H9 (cell line): Measurements from ENCODE around the gene PARP16. TPM values are rescaled to one million over a fixed set of nuclear protein-coding genes. Genes with fewer than 3 reads are reported as not detected.
A peak's percentile ranks its signal among the peaks of the same experiment; 100 is the strongest.

ENCODE experiments used
- DNase-seq: peaks from one replicate; pipeline ENCODE4 v3.0.0-alpha.2; 2017
- H2AFZ ChIP-seq: one replicate; pipeline ENCODE4 v1.6.1; 2013; ENCODE audit warnings: mild to moderate bottlenecking, low read length, control low read depth, moderate library complexity
- H2AK5ac ChIP-seq: 2 replicates; pipeline ENCODE4 v1.6.1; 2013; ENCODE audit warnings: low read length, control low read depth, mixed read lengths; ENCODE audit not compliant: insufficient read length
- H2BK120ac ChIP-seq: one replicate; pipeline ENCODE4 v1.6.1; 2013; ENCODE audit warnings: low read depth, mild to moderate bottlenecking, low read length, control low read depth, inconsistent platforms; ENCODE audit not compliant: poor library complexity, severe bottlenecking
- H2BK12ac ChIP-seq: 2 replicates; pipeline ENCODE4 v1.6.1; 2013; ENCODE audit warnings: low read length, control low read depth, mixed read lengths, low read depth; ENCODE audit not compliant: insufficient read length
- H2BK15ac ChIP-seq: 2 replicates; pipeline ENCODE4 v1.6.1; 2013; ENCODE audit warnings: low read depth, low read length, control low read depth
- H2BK20ac ChIP-seq: one replicate; pipeline ENCODE4 v1.6.1; 2013; ENCODE audit warnings: low read depth, mild to moderate bottlenecking, low read length, control low read depth, inconsistent platforms; ENCODE audit not compliant: poor library complexity, severe bottlenecking
- H2BK5ac ChIP-seq: 2 replicates; pipeline ENCODE4 v1.6.1; 2013; ENCODE audit warnings: low read length, control low read depth, mixed read lengths; ENCODE audit not compliant: insufficient read length
- H3K14ac ChIP-seq: 2 replicates; pipeline ENCODE4 v1.6.1; 2013; ENCODE audit warnings: low read length, control low read depth; ENCODE audit not compliant: insufficient read depth
- H3K18ac ChIP-seq: 2 replicates; pipeline ENCODE4 v1.6.1; 2013; ENCODE audit warnings: low read depth, mild to moderate bottlenecking, mixed read lengths, low read length, control low read depth; ENCODE audit not compliant: insufficient read length
- H3K23ac ChIP-seq: 2 replicates; pipeline ENCODE4 v1.6.1; 2013; ENCODE audit warnings: low read length, control low read depth, mixed read lengths, low read depth; ENCODE audit not compliant: insufficient read length
- H3K23me2 ChIP-seq: 2 replicates; pipeline ENCODE4 v1.6.1; 2013; ENCODE audit warnings: low read depth, mild to moderate bottlenecking, mixed read lengths, low read length, control low read depth; ENCODE audit not compliant: insufficient read length, poor library complexity, severe bottlenecking
- H3K27ac ChIP-seq: 2 replicates; pipeline ENCODE4 v1.5.1; 2013; ENCODE audit warnings: low read length, control low read depth, mixed read lengths, low read depth; ENCODE audit not compliant: insufficient read length
- H3K27me3 ChIP-seq: 2 replicates; pipeline ENCODE4 v1.6.1; 2013; ENCODE audit warnings: low read length, control low read depth, inconsistent platforms; ENCODE audit not compliant: insufficient read depth
- H3K4ac ChIP-seq: 2 replicates; pipeline ENCODE4 v1.6.1; 2013; ENCODE audit warnings: low read depth, mild to moderate bottlenecking, control low read depth, inconsistent platforms, low read length, moderate library complexity
- H3K4me1 ChIP-seq: 2 replicates; pipeline ENCODE4 v1.6.1; 2013; ENCODE audit warnings: low read length, control low read depth, inconsistent platforms; ENCODE audit not compliant: insufficient read depth
- H3K4me2 ChIP-seq: 2 replicates; pipeline ENCODE4 v1.6.1; 2013; ENCODE audit warnings: low read length, control low read depth, mixed read lengths; ENCODE audit not compliant: insufficient read length, insufficient read depth
- H3K56ac ChIP-seq: 2 replicates; pipeline ENCODE4 v1.6.1; 2013; ENCODE audit warnings: low read depth, mild to moderate bottlenecking, mixed read lengths, low read length, control low read depth; ENCODE audit not compliant: insufficient read length
- H3K79me1 ChIP-seq: 2 replicates; pipeline ENCODE4 v1.6.1; 2013; ENCODE audit warnings: low read depth, mild to moderate bottlenecking, moderate library complexity, low read length, control low read depth, inconsistent platforms; ENCODE audit not compliant: insufficient read depth, poor library complexity, severe bottlenecking
- H3K79me2 ChIP-seq: 2 replicates; pipeline ENCODE4 v1.6.1; 2013; ENCODE audit warnings: low read length, control low read depth, inconsistent platforms; ENCODE audit not compliant: insufficient read depth
- H3K9ac ChIP-seq: 2 replicates; pipeline ENCODE4 v1.6.1; 2013; ENCODE audit warnings: low read length, control low read depth, mixed read lengths; ENCODE audit not compliant: insufficient read length; ENCODE audit errors: extremely low read depth
- H3K9me3 ChIP-seq: one replicate; pipeline ENCODE4 v1.6.1; 2013; ENCODE audit warnings: low read depth, low read length, inconsistent platforms; ENCODE audit not compliant: control insufficient read depth
- H3T11ph ChIP-seq: one replicate; pipeline ENCODE4 v1.6.1; 2013; ENCODE audit warnings: mild to moderate bottlenecking, low read length, control low read depth, inconsistent platforms
- H4K20me1 ChIP-seq: one replicate; pipeline ENCODE4 v1.6.1; 2013; ENCODE audit not compliant: control insufficient read depth, insufficient read length, insufficient read depth
- H4K5ac ChIP-seq: 2 replicates; pipeline ENCODE4 v1.6.1; 2013; ENCODE audit warnings: low read depth, mild to moderate bottlenecking, mixed read lengths, low read length, control low read depth; ENCODE audit not compliant: insufficient read length
- H4K8ac ChIP-seq: replicated peaks from 2 replicates; pipeline ENCODE4 v1.6.1; 2013; ENCODE audit warnings: low read length, control low read depth, mixed read lengths, low read depth; ENCODE audit not compliant: insufficient read length
- H4K91ac ChIP-seq: 2 replicates; pipeline ENCODE4 v1.6.1; 2013; ENCODE audit warnings: low read depth, mild to moderate bottlenecking, moderate library complexity, mixed read lengths, low read length, control low read depth; ENCODE audit not compliant: insufficient read length
- H3K27ac Mint-ChIP-seq, 3 experiments: 2 replicates in 2 of 3; 3 replicates in 1 of 3; pipeline ENCODE4 v1.8.0; 2020 to 2021; ENCODE audit warnings: mixed read lengths in 3 of 3, mild to moderate bottlenecking in 1 of 3, moderate library complexity in 1 of 3
- H3K27me3 Mint-ChIP-seq: 2 replicates; pipeline ENCODE4 v1.8.0; 2021; ENCODE audit warnings: low read depth, mild to moderate bottlenecking, moderate library complexity, mixed read lengths
- H3K36me3 Mint-ChIP-seq, 3 experiments: 2 replicates in 2 of 3; 3 replicates in 1 of 3; pipeline ENCODE4 v1.8.0; 2020 to 2021; ENCODE audit warnings: low read depth in 3 of 3, mixed read lengths in 3 of 3; ENCODE audit not compliant: insufficient read depth in 1 of 3
- H3K4me1 Mint-ChIP-seq, 2 experiments: 2 replicates each; pipeline ENCODE4 v1.8.0; 2020; ENCODE audit warnings: mixed read lengths in 2 of 2
- H3K4me3 Mint-ChIP-seq, 2 experiments: 2 replicates in 1 of 2; 3 replicates in 1 of 2; pipeline ENCODE4 v1.8.0; 2020 to 2021; ENCODE audit warnings: mild to moderate bottlenecking in 2 of 2, mixed read lengths in 2 of 2, moderate library complexity in 1 of 2
- H3K9me3 Mint-ChIP-seq, 2 experiments: 2 replicates in 1 of 2; 3 replicates in 1 of 2; pipeline ENCODE4 v1.8.0; 2020; ENCODE audit warnings: mild to moderate bottlenecking in 2 of 2, mixed read lengths in 2 of 2, moderate library complexity in 1 of 2
- WGBS: extraction: QIAGEN DNeasy Blood & Tissue Kit; methylation state at CpG from one replicate; pipeline ENCODE4 v1.1.7; 2013; ENCODE audit warnings: missing lambda C conversion rate, low lambda C conversion rate, mixed read lengths; ENCODE audit not compliant: insufficient read length; ENCODE audit errors: extremely low coverage; 5-methylcytosine and 5-hydroxymethylcytosine counted together
- total RNA-seq: library from RNA; stranded (reverse); gene quantifications from 2 replicates; pipeline ENCODE4 v1.2.1, GENCODE V29; 2021
- TF ChIP-seq, protein P1 (sequence below): fragments of 200-600 bp; sonication (generic); conservative IDR thresholded peaks from 3 replicates; pipeline ENCODE4 v1.8.0; 2021; ENCODE audit warnings: antibody characterized with exemption, mild to moderate bottlenecking

PARP16 gene
- total RNA-seq, 1 experiment from 2014 or later = 3.9 TPM

DNA sequence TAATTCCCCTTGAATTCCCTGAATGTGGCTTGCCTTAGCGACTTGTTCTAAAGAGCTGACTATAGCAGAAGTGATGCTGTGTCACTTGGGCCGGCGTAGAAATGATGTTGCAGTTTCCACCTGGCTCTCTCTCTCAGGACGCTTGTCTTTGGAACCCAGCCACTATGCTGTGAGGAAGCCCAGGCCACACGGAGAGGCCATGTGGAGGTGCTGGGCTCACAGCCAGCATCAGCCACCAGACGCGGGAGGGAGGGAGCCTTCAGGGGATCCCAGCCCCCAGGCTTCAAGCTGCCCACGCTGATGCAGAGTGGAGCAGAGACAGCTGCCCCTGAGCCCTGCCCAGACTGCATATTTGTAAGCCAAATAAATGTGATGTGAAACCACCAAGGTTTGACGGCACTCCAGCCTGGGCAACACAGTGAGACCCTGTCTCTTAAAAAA, 36.4 kb upstream of the PARP16 start:
- no peak for DNase-seq
- Histone ChIP-seq H4K5ac (no peak overlapping the region), H3K27ac (no peak overlapping the region), H4K20me1 (no peaks in the 10 kb centered on the region), H3K4me1 (no peaks in the 10 kb centered on the region), H3K23me2 (no peaks in the 10 kb centered on the region), H2BK5ac (no peak overlapping the region), H3K4ac (no peak overlapping the region), H3K9ac (no peak overlapping the region), H2BK12ac (no peak overlapping the region), H2AK5ac (no peak overlapping the region), H2AFZ (no peak overlapping the region), H3T11ph (no peak overlapping the region), H3K27me3 (no peaks in the 10 kb centered on the region), H3K4me2 (no peak overlapping the region), H3K79me1 (no peaks in the 10 kb centered on the region), H2BK15ac (no peak overlapping the region), H2BK20ac (no peak overlapping the region), H3K56ac (no peak overlapping the region), H3K79me2 (no peaks in the 10 kb centered on the region), H4K8ac (no peak overlapping the region), H4K91ac (no peak overlapping the region), H2BK120ac (no peak overlapping the region), H3K18ac (no peak overlapping the region), H3K14ac (no peak overlapping the region; the same call in 1 of the 2 replicates), H3K23ac (no peak overlapping the region), H3K9me3 (no peaks in the 10 kb centered on the region)
- H3K36me3 Mint-ChIP-seq = peaks cover 2 to 6% (median 5%) of the 10 kb centered on the region in 3 experiments; a peak in 5 of 7 replicates
- no CpG with 5 or more reads among the region's 9 CpGs for WGBS
- peak overlapping the region in 1 of 3 experiments; percentile 80; a peak in 1 of 7 replicates for H3K27ac Mint-ChIP-seq
- H3K4me3 Mint-ChIP-seq = no peak overlapping the region
- TF ChIP-seq, protein P1, sequence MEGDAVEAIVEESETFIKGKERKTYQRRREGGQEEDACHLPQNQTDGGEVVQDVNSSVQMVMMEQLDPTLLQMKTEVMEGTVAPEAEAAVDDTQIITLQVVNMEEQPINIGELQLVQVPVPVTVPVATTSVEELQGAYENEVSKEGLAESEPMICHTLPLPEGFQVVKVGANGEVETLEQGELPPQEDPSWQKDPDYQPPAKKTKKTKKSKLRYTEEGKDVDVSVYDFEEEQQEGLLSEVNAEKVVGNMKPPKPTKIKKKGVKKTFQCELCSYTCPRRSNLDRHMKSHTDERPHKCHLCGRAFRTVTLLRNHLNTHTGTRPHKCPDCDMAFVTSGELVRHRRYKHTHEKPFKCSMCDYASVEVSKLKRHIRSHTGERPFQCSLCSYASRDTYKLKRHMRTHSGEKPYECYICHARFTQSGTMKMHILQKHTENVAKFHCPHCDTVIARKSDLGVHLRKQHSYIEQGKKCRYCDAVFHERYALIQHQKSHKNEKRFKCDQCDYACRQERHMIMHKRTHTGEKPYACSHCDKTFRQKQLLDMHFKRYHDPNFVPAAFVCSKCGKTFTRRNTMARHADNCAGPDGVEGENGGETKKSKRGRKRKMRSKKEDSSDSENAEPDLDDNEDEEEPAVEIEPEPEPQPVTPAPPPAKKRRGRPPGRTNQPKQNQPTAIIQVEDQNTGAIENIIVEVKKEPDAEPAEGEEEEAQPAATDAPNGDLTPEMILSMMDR = no peak
- H3K9me3 Mint-ChIP-seq = no peaks in the 10 kb centered on the region; a peak in 1 of 5 replicates
- H3K27me3 Mint-ChIP-seq = no peaks in the 10 kb centered on the region
- H3K4me1 Mint-ChIP-seq = peaks cover 10 to 20% of the 10 kb centered on the region in 2 experiments
